H9 (cell line): Measurements from ENCODE around the gene CEMIP. TPM values are rescaled to one million over a fixed set of nuclear protein-coding genes. Genes with fewer than 3 reads are reported as not detected.
A peak's percentile ranks its signal among the peaks of the same experiment; 100 is the strongest.

Experiments used
- DNase-seq: peaks from one replicate; pipeline ENCODE4 v3.0.0-alpha.2; 2017
- H2AFZ ChIP-seq: one replicate; pipeline ENCODE4 v1.6.1; 2013; ENCODE audit warnings: mild to moderate bottlenecking, low read length, control low read depth, moderate library complexity
- H2AK5ac ChIP-seq: 2 replicates; pipeline ENCODE4 v1.6.1; 2013; ENCODE audit warnings: low read length, control low read depth, mixed read lengths; ENCODE audit not compliant: insufficient read length
- H2BK120ac ChIP-seq: one replicate; pipeline ENCODE4 v1.6.1; 2013; ENCODE audit warnings: low read depth, mild to moderate bottlenecking, low read length, control low read depth, inconsistent platforms; ENCODE audit not compliant: poor library complexity, severe bottlenecking
- H2BK12ac ChIP-seq: 2 replicates; pipeline ENCODE4 v1.6.1; 2013; ENCODE audit warnings: low read length, control low read depth, mixed read lengths, low read depth; ENCODE audit not compliant: insufficient read length
- H2BK15ac ChIP-seq: 2 replicates; pipeline ENCODE4 v1.6.1; 2013; ENCODE audit warnings: low read depth, low read length, control low read depth
- H2BK20ac ChIP-seq: one replicate; pipeline ENCODE4 v1.6.1; 2013; ENCODE audit warnings: low read depth, mild to moderate bottlenecking, low read length, control low read depth, inconsistent platforms; ENCODE audit not compliant: poor library complexity, severe bottlenecking
- H2BK5ac ChIP-seq: 2 replicates; pipeline ENCODE4 v1.6.1; 2013; ENCODE audit warnings: low read length, control low read depth, mixed read lengths; ENCODE audit not compliant: insufficient read length
- H3K14ac ChIP-seq: 2 replicates; pipeline ENCODE4 v1.6.1; 2013; ENCODE audit warnings: low read length, control low read depth; ENCODE audit not compliant: insufficient read depth
- H3K18ac ChIP-seq: 2 replicates; pipeline ENCODE4 v1.6.1; 2013; ENCODE audit warnings: low read depth, mild to moderate bottlenecking, mixed read lengths, low read length, control low read depth; ENCODE audit not compliant: insufficient read length
- H3K23ac ChIP-seq: 2 replicates; pipeline ENCODE4 v1.6.1; 2013; ENCODE audit warnings: low read length, control low read depth, mixed read lengths, low read depth; ENCODE audit not compliant: insufficient read length
- H3K23me2 ChIP-seq: 2 replicates; pipeline ENCODE4 v1.6.1; 2013; ENCODE audit warnings: low read depth, mild to moderate bottlenecking, mixed read lengths, low read length, control low read depth; ENCODE audit not compliant: insufficient read length, poor library complexity, severe bottlenecking
- H3K27ac ChIP-seq: 2 replicates; pipeline ENCODE4 v1.5.1; 2013; ENCODE audit warnings: low read length, control low read depth, mixed read lengths, low read depth; ENCODE audit not compliant: insufficient read length
- H3K27me3 ChIP-seq: 2 replicates; pipeline ENCODE4 v1.6.1; 2013; ENCODE audit warnings: low read length, control low read depth, inconsistent platforms; ENCODE audit not compliant: insufficient read depth
- H3K4ac ChIP-seq: 2 replicates; pipeline ENCODE4 v1.6.1; 2013; ENCODE audit warnings: low read depth, mild to moderate bottlenecking, control low read depth, inconsistent platforms, low read length, moderate library complexity
- H3K4me1 ChIP-seq: 2 replicates; pipeline ENCODE4 v1.6.1; 2013; ENCODE audit warnings: low read length, control low read depth, inconsistent platforms; ENCODE audit not compliant: insufficient read depth
- H3K4me2 ChIP-seq: 2 replicates; pipeline ENCODE4 v1.6.1; 2013; ENCODE audit warnings: low read length, control low read depth, mixed read lengths; ENCODE audit not compliant: insufficient read length, insufficient read depth
- H3K56ac ChIP-seq: 2 replicates; pipeline ENCODE4 v1.6.1; 2013; ENCODE audit warnings: low read depth, mild to moderate bottlenecking, mixed read lengths, low read length, control low read depth; ENCODE audit not compliant: insufficient read length
- H3K79me1 ChIP-seq: 2 replicates; pipeline ENCODE4 v1.6.1; 2013; ENCODE audit warnings: low read depth, mild to moderate bottlenecking, moderate library complexity, low read length, control low read depth, inconsistent platforms; ENCODE audit not compliant: insufficient read depth, poor library complexity, severe bottlenecking
- H3K79me2 ChIP-seq: 2 replicates; pipeline ENCODE4 v1.6.1; 2013; ENCODE audit warnings: low read length, control low read depth, inconsistent platforms; ENCODE audit not compliant: insufficient read depth
- H3K9ac ChIP-seq: 2 replicates; pipeline ENCODE4 v1.6.1; 2013; ENCODE audit warnings: low read length, control low read depth, mixed read lengths; ENCODE audit not compliant: insufficient read length; ENCODE audit errors: extremely low read depth
- H3K9me3 ChIP-seq: one replicate; pipeline ENCODE4 v1.6.1; 2013; ENCODE audit warnings: low read depth, low read length, inconsistent platforms; ENCODE audit not compliant: control insufficient read depth
- H3T11ph ChIP-seq: one replicate; pipeline ENCODE4 v1.6.1; 2013; ENCODE audit warnings: mild to moderate bottlenecking, low read length, control low read depth, inconsistent platforms
- H4K20me1 ChIP-seq: one replicate; pipeline ENCODE4 v1.6.1; 2013; ENCODE audit not compliant: control insufficient read depth, insufficient read length, insufficient read depth
- H4K5ac ChIP-seq: 2 replicates; pipeline ENCODE4 v1.6.1; 2013; ENCODE audit warnings: low read depth, mild to moderate bottlenecking, mixed read lengths, low read length, control low read depth; ENCODE audit not compliant: insufficient read length
- H4K8ac ChIP-seq: replicated peaks from 2 replicates; pipeline ENCODE4 v1.6.1; 2013; ENCODE audit warnings: low read length, control low read depth, mixed read lengths, low read depth; ENCODE audit not compliant: insufficient read length
- H4K91ac ChIP-seq: 2 replicates; pipeline ENCODE4 v1.6.1; 2013; ENCODE audit warnings: low read depth, mild to moderate bottlenecking, moderate library complexity, mixed read lengths, low read length, control low read depth; ENCODE audit not compliant: insufficient read length
- H3K27ac Mint-ChIP-seq, 3 experiments: 2 replicates in 2 of 3; 3 replicates in 1 of 3; pipeline ENCODE4 v1.8.0; 2020 to 2021; ENCODE audit warnings: mixed read lengths in 3 of 3, mild to moderate bottlenecking in 1 of 3, moderate library complexity in 1 of 3
- H3K27me3 Mint-ChIP-seq: 2 replicates; pipeline ENCODE4 v1.8.0; 2021; ENCODE audit warnings: low read depth, mild to moderate bottlenecking, moderate library complexity, mixed read lengths
- H3K36me3 Mint-ChIP-seq, 3 experiments: 2 replicates in 2 of 3; 3 replicates in 1 of 3; pipeline ENCODE4 v1.8.0; 2020 to 2021; ENCODE audit warnings: low read depth in 3 of 3, mixed read lengths in 3 of 3; ENCODE audit not compliant: insufficient read depth in 1 of 3
- H3K4me1 Mint-ChIP-seq, 2 experiments: 2 replicates each; pipeline ENCODE4 v1.8.0; 2020; ENCODE audit warnings: mixed read lengths in 2 of 2
- H3K4me3 Mint-ChIP-seq, 2 experiments: 2 replicates in 1 of 2; 3 replicates in 1 of 2; pipeline ENCODE4 v1.8.0; 2020 to 2021; ENCODE audit warnings: mild to moderate bottlenecking in 2 of 2, mixed read lengths in 2 of 2, moderate library complexity in 1 of 2
- H3K9me3 Mint-ChIP-seq, 2 experiments: 2 replicates in 1 of 2; 3 replicates in 1 of 2; pipeline ENCODE4 v1.8.0; 2020; ENCODE audit warnings: mild to moderate bottlenecking in 2 of 2, mixed read lengths in 2 of 2, moderate library complexity in 1 of 2
- CTCF ChIP-seq: fragments of 200-600 bp; sonication (generic); conservative IDR thresholded peaks from 3 replicates; pipeline ENCODE4 v1.8.0; 2021; ENCODE audit warnings: antibody characterized with exemption, mild to moderate bottlenecking
- WGBS: extraction: QIAGEN DNeasy Blood & Tissue Kit; methylation state at CpG from one replicate; pipeline ENCODE4 v1.1.7; 2013; ENCODE audit warnings: missing lambda C conversion rate, low lambda C conversion rate, mixed read lengths; ENCODE audit not compliant: insufficient read length; ENCODE audit errors: extremely low coverage; 5-methylcytosine and 5-hydroxymethylcytosine counted together
- total RNA-seq: library from RNA; stranded (reverse); gene quantifications from 2 replicates; pipeline ENCODE4 v1.2.1, GENCODE V29; 2021

Gene CEMIP
- total RNA-seq, 1 experiment from 2014 or later = 0.09 TPM

GRCh38 chr15:80838012-80838411 is 58.8 kb downstream of the CEMIP start:
- no peak overlapping the region for H2BK120ac ChIP-seq
- H3K9ac ChIP-seq = no peak overlapping the region
- no peak overlapping the region for H3K18ac ChIP-seq
- no peak overlapping the region for H4K91ac ChIP-seq
- no peak overlapping the region for H2BK12ac ChIP-seq
- no peak overlapping the region for H2BK5ac ChIP-seq
- no peaks in the 10 kb centered on the region for H4K20me1 ChIP-seq
- Mint-ChIP-seq H3K27me3 (peaks cover 6% of the 10 kb centered on the region), H3K27ac (peak overlapping the region in 2 of 3 experiments; percentile 15 to 16; a peak in 2 of 7 replicates), H3K4me3 (no peak overlapping the region), H3K36me3 (no peaks in the 10 kb centered on the region; a peak in 1 of 7 replicates), H3K9me3 (no peaks in the 10 kb centered on the region), H3K4me1 (peaks cover 22 to 26% of the 10 kb centered on the region in 2 experiments)
- H3K4ac ChIP-seq = no peak overlapping the region
- no peak overlapping the region for H4K5ac ChIP-seq
- H3K23me2 ChIP-seq = no peaks in the 10 kb centered on the region
- no peak overlapping the region for H3K27ac ChIP-seq
- no peaks in the 10 kb centered on the region for H3K9me3 ChIP-seq
- H3K14ac ChIP-seq = no peak overlapping the region
- no CpG with 5 or more reads among the region's 11 CpGs for WGBS
- H2AK5ac ChIP-seq = no peak overlapping the region
- H3T11ph ChIP-seq = no peak overlapping the region
- no peaks in the 10 kb centered on the region for H3K27me3 ChIP-seq
- no peaks in the 10 kb centered on the region for H3K79me1 ChIP-seq
- no peak overlapping the region for H4K8ac ChIP-seq
- H2BK15ac ChIP-seq = no peak overlapping the region
- no peaks in the 10 kb centered on the region; the same call in 1 of the 2 replicates for H3K4me1 ChIP-seq
- H3K79me2 ChIP-seq = no peaks in the 10 kb centered on the region
- no peak overlapping the region for H3K4me2 ChIP-seq
- H2AFZ ChIP-seq = no peak overlapping the region
- no peak overlapping the region for H3K23ac ChIP-seq
- DNase-seq = no peak
- no peak overlapping the region for H2BK20ac ChIP-seq
- no peak overlapping the region for H3K56ac ChIP-seq
- no peak for TF ChIP-seq CTCF
